Neural progenitor cell (in vitro differentiated cells): ENCODE data around the gene FUS. TPM values are rescaled to one million over a fixed set of nuclear protein-coding genes. Genes with fewer than 3 reads are reported as not detected.
"Not testable (repeated sequence)": the region's sequence is repeated elsewhere in the genome, so short reads cannot be mapped to it uniquely, and the experiment has no call there.

Experiments
- DNase-seq: peaks from one replicate; pipeline ENCODE4 v3.0.0-alpha.2; 2016; ENCODE audit warnings: low spot score
- H2AFZ ChIP-seq: fragments of 200-600 bp; sonication (generic); replicated peaks from 2 replicates; pipeline ENCODE4 v1.6.1; 2016; ENCODE audit warnings: antibody characterized with exemption
- H3F3A ChIP-seq: fragments of 200-600 bp; sonication (generic); 2 replicates; pipeline ENCODE4 v1.6.1; 2016; ENCODE audit warnings: antibody characterized with exemption, low read depth
- H3K27ac ChIP-seq: fragments of 200-600 bp; sonication (generic); 2 replicates; pipeline ENCODE4 v1.5.1; 2016; ENCODE audit warnings: mild to moderate bottlenecking
- H3K27me3 ChIP-seq: fragments of 200-600 bp; sonication (generic); 2 replicates; pipeline ENCODE4 v1.6.1; 2016; ENCODE audit warnings: mild to moderate bottlenecking, moderate library complexity
- H3K36me3 ChIP-seq: fragments of 200-600 bp; sonication (generic); 2 replicates; pipeline ENCODE4 v1.5.1; 2016
- H3K4me1 ChIP-seq: fragments of 200-600 bp; sonication (generic); 2 replicates; pipeline ENCODE4 v1.6.1; 2016; ENCODE audit warnings: mixed run types
- H3K4me2 ChIP-seq: fragments of 200-600 bp; sonication (generic); 2 replicates; pipeline ENCODE4 v1.6.1; 2016
- H3K4me3 ChIP-seq: fragments of 200-600 bp; sonication (generic); 2 replicates; pipeline ENCODE4 v1.5.1; 2016
- H3K79me2 ChIP-seq: fragments of 200-600 bp; sonication (generic); 2 replicates; pipeline ENCODE4 v1.6.1; 2016; ENCODE audit warnings: low read depth
- H3K9ac ChIP-seq: fragments of 200-600 bp; sonication (generic); 2 replicates; pipeline ENCODE4 v1.6.1; 2016
- H3K9me3 ChIP-seq: fragments of 200-600 bp; sonication (generic); 2 replicates; pipeline ENCODE4 v1.5.1; 2016; ENCODE audit warnings: low read depth
- H4K20me1 ChIP-seq: fragments of 200-600 bp; sonication (generic); 2 replicates; pipeline ENCODE4 v1.6.1; 2016; ENCODE audit warnings: low read depth
- H3K27ac Mint-ChIP-seq: 3 replicates; pipeline ENCODE4 v1.8.0; 2021; ENCODE audit warnings: mixed read lengths
- H3K27me3 Mint-ChIP-seq: 2 replicates; pipeline ENCODE4 v1.8.0; 2022; ENCODE audit warnings: low read depth, mild to moderate bottlenecking, inconsistent platforms, moderate library complexity, mixed read lengths; ENCODE audit not compliant: insufficient read depth
- H3K36me3 Mint-ChIP-seq: 3 replicates; pipeline ENCODE4 v1.8.0; 2021; ENCODE audit warnings: mixed read lengths
- H3K4me1 Mint-ChIP-seq: 3 replicates; pipeline ENCODE4 v1.8.0; 2021; ENCODE audit warnings: mixed read lengths
- H3K4me3 Mint-ChIP-seq: 3 replicates; pipeline ENCODE4 v1.8.0; 2021; ENCODE audit warnings: mild to moderate bottlenecking, moderate library complexity, mixed read lengths
- H3K9me3 Mint-ChIP-seq: 3 replicates; pipeline ENCODE4 v1.8.0; 2020; ENCODE audit warnings: mixed read lengths
- EZH2 ChIP-seq: fragments of 200-600 bp; sonication (generic); IDR thresholded peaks from 2 replicates; pipeline ENCODE4 v1.6.1; 2017; ENCODE audit warnings: antibody characterized with exemption, mild to moderate bottlenecking, moderate library complexity
- EZH2phosphoT487 ChIP-seq: fragments of 200-600 bp; sonication (generic); IDR thresholded peaks from 2 replicates; pipeline ENCODE4 v1.6.1; 2017; ENCODE audit warnings: antibody characterized with exemption
- total RNA-seq: library from RNA; depleted of rRNA; stranded (reverse); fragments of >200 nt; gene quantifications from 2 replicates; pipeline ENCODE4 v1.2.3, GENCODE V29; 2015; ENCODE audit warnings: low replicate concordance
- TF ChIP-seq, protein P1 (sequence below): fragments of 200-600 bp; sonication (generic); IDR thresholded peaks from 2 replicates; pipeline ENCODE4 v1.5.1; 2017; ENCODE audit warnings: antibody characterized with exemption, mild to moderate bottlenecking

The FUS gene
- total RNA-seq, 1 donor from 2014 or later, result 81.7 TPM

DNA sequence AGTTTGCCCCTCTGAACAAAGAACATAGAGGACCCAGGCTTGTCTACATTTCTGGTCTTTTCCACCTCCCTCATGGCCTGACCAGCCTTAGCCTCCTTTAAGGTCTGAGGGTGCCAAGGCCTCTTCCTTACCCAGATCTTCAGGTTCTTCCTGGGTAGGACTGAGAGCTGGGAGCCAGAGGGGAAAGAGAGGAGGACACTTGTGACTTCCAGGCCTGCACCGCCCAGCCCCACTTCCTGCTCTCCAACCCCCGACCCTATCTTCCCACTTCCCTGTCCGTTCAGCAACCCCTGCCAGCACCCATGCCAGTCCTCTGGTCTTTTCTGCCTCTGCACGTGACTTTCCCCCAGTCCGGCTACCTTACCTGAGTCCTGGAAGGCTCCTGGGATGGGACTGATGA, 30.6 kb upstream of the FUS start:
- DNase-seq, result no peak
- H3K4me3 Mint-ChIP-seq, result no peak overlapping the region
- Histone ChIP-seq H3F3A (peaks cover 4% of the 10 kb centered on the region), H2AFZ (no peak overlapping the region), H3K27me3 (peaks cover 45% of the 10 kb centered on the region), H3K4me1 (peaks cover 9% of the 10 kb centered on the region), H3K9ac (no peak overlapping the region), H3K79me2 (no peaks in the 10 kb centered on the region), H3K4me3 (no peak overlapping the region), H3K9me3 (no peaks in the 10 kb centered on the region), H3K27ac (no peak overlapping the region), H3K4me2 (no peak overlapping the region), H3K36me3 (no peaks in the 10 kb centered on the region), H4K20me1 (no peaks in the 10 kb centered on the region)
- H3K9me3 Mint-ChIP-seq, result no peaks in the 10 kb centered on the region
- TF ChIP-seq EZH2, result no peak
- no peak for TF ChIP-seq EZH2phosphoT487
- TF ChIP-seq, protein P1, sequence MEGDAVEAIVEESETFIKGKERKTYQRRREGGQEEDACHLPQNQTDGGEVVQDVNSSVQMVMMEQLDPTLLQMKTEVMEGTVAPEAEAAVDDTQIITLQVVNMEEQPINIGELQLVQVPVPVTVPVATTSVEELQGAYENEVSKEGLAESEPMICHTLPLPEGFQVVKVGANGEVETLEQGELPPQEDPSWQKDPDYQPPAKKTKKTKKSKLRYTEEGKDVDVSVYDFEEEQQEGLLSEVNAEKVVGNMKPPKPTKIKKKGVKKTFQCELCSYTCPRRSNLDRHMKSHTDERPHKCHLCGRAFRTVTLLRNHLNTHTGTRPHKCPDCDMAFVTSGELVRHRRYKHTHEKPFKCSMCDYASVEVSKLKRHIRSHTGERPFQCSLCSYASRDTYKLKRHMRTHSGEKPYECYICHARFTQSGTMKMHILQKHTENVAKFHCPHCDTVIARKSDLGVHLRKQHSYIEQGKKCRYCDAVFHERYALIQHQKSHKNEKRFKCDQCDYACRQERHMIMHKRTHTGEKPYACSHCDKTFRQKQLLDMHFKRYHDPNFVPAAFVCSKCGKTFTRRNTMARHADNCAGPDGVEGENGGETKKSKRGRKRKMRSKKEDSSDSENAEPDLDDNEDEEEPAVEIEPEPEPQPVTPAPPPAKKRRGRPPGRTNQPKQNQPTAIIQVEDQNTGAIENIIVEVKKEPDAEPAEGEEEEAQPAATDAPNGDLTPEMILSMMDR, result no peak
- peaks cover 10% of the 10 kb centered on the region for H3K27me3 Mint-ChIP-seq
- peaks cover 1% of the 10 kb centered on the region for H3K36me3 Mint-ChIP-seq
- no peak overlapping the region for H3K27ac Mint-ChIP-seq
- no peaks in the 10 kb centered on the region for H3K4me1 Mint-ChIP-seq

DNA sequence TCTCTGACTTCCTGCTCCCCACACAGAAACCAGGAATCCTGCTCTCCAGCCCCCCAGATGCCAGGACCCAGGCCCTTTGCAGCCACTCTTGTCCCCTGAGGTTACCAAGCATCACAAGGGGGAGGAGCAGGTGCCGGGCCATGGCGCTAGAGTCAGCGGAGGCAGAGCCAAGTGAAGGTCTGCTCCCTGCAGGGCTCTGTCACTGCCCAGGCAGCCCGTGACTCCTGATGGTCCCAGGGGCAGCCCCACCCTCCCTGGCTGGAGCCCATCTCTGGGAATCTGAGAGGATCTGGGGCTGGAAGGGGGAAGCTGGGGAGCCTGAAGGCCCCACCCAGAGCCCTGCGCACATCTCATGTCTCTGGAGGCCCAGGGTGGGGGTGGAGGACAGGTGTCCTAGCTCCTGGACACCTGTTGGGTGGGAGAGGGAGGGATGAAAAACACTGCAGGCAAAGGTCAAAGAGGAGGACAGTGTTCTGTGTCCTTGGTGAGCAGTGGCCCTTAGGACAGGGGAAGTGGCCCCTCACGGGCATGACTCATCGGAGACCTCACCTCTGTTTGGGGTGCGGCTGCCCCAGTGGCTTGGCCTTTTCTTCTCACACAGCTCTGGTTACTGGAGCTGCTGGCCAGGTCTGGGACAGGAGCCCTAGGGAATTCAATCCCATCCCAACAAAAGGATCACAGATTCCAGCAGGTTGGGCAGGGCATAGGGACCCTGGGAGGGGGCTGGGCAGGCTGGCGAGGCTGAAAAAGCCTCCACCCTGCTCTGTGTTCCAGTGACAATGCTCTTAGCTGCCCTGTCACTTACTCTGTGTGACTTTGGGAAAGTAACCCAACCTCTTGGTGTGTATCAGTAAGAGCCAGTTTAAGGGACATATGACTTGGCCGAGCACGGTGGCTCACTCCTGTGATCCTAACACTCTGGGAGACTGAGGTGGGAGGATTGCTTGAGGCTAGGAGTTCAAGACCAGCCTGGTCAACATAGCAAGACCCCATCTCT, 29.7 kb upstream of the FUS start, which contains the start of gene PRSS36:
TSS of gene PRSS36 (minus strand) at position 173 of the 997 bp plus-strand sequence. CDS start at position 142, 31 bp downstream.
- Histone ChIP-seq H3K79me2 (no peaks in the 10 kb centered on the region), H3K4me2 (peak within 1 kb of the TSS; percentile 49), H3K9me3 (no peaks in the 10 kb centered on the region), H3K4me3 (no peak within 1 kb of the TSS), H3F3A (peaks cover 4% of the 10 kb centered on the region), H3K27ac (no peak within 1 kb of the TSS), H3K4me1 (peaks cover 9% of the 10 kb centered on the region), H2AFZ (no peak within 1 kb of the TSS), H3K9ac (no peak within 1 kb of the TSS), H4K20me1 (no peaks in the 10 kb centered on the region), H3K27me3 (peaks cover 45% of the 10 kb centered on the region), H3K36me3 (no peaks in the 10 kb centered on the region)
- peaks cover 1% of the 10 kb centered on the region for H3K36me3 Mint-ChIP-seq
- H3K27me3 Mint-ChIP-seq, result peaks cover 10% of the 10 kb centered on the region
- H3K9me3 Mint-ChIP-seq, result no peaks in the 10 kb centered on the region
- TF ChIP-seq, protein P1, result no peak
- no peak for TF ChIP-seq EZH2
- no peak for TF ChIP-seq EZH2phosphoT487
- H3K27ac Mint-ChIP-seq, result no peak within 1 kb of the TSS
- H3K4me3 Mint-ChIP-seq, result no peak within 1 kb of the TSS
- peak; percentile 54 for DNase-seq
- no peaks in the 10 kb centered on the region for H3K4me1 Mint-ChIP-seq

GRCh38 chr16:31150976-31151375, 29.0 kb upstream of the FUS start:
- H3K36me3 Mint-ChIP-seq, DNase-seq, H3K9me3 Mint-ChIP-seq, H3K27ac ChIP-seq, H4K20me1 ChIP-seq, H3K4me3 ChIP-seq, H3K27ac Mint-ChIP-seq, H2AFZ ChIP-seq, H3K36me3 ChIP-seq, H3K9ac ChIP-seq, H3K4me1 ChIP-seq, H3K9me3 ChIP-seq, H3K4me1 Mint-ChIP-seq, H3K4me2 ChIP-seq, H3K79me2 ChIP-seq, H3F3A ChIP-seq, H3K4me3 Mint-ChIP-seq, H3K27me3 Mint-ChIP-seq: not testable (repeated sequence)
- peaks cover 37% of the 10 kb centered on the region for H3K27me3 ChIP-seq

DNA sequence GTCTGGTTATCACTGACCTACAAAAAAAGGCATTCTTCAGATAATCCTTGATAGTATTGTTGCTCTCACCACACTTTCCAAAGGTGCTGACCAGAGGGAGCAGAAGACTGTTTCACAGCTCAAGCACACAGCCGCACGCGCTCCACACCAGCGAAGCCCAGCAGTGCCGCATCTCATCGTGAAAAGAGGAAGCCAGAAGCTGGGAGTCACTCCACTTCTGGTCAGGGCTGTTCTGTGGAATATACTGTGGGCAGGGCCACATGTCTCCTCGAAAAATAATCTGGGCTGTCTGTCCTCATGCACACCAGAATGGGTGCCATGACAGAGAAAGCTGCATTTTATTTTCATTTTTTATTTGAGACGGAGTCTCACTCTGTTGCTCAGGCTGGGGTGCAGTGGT, 22.8 kb upstream of the FUS start:
- H3K27me3 Mint-ChIP-seq, result peaks cover 4% of the 10 kb centered on the region
- no peak overlapping the region for H3K27ac Mint-ChIP-seq
- H3K79me2 ChIP-seq, result no peaks in the 10 kb centered on the region
- no peak overlapping the region for H3K4me3 Mint-ChIP-seq
- no peak overlapping the region for H3K4me3 ChIP-seq
- H3K36me3 Mint-ChIP-seq, result no peaks in the 10 kb centered on the region
- DNase-seq, result no peak
- no peaks in the 10 kb centered on the region for H3K9me3 Mint-ChIP-seq
- H3K9me3 ChIP-seq, result no peaks in the 10 kb centered on the region
- H3K27ac ChIP-seq, result no peak overlapping the region
- H3K4me2 ChIP-seq, result no peak overlapping the region
- H2AFZ ChIP-seq, result no peak overlapping the region
- no peaks in the 10 kb centered on the region for H3K36me3 ChIP-seq
- no peaks in the 10 kb centered on the region for H3K27me3 ChIP-seq
- no peak overlapping the region for H3K9ac ChIP-seq
- no peaks in the 10 kb centered on the region for H3F3A ChIP-seq
- no peaks in the 10 kb centered on the region for H4K20me1 ChIP-seq
- no peaks in the 10 kb centered on the region for H3K4me1 Mint-ChIP-seq
- TF ChIP-seq EZH2, result no peak
- TF ChIP-seq, protein P1, result no peak
- no peak for TF ChIP-seq EZH2phosphoT487
- H3K4me1 ChIP-seq, result no peaks in the 10 kb centered on the region
